Liver (tissue), 9 donors: ENCODE results near the gene IL32. TPM values are rescaled to one million over a fixed set of nuclear protein-coding genes. Genes with fewer than 3 reads are reported as not detected.

Source experiments
- DNase-seq: peaks from one replicate; pipeline ENCODE4 v3.0.0-alpha.2; 2017; ENCODE audit warnings: low spot score
- H3K27ac ChIP-seq, 2 donors: one replicate each; pipeline ENCODE4 v1.7.0; 2013; ENCODE audit warnings: inconsistent platforms in 2 of 2, low read length in 2 of 2, control low read depth in 1 of 2, low read depth in 1 of 2, mild to moderate bottlenecking in 1 of 2
- H3K27me3 ChIP-seq, 4 donors: one replicate each; pipeline versions ENCODE4 v1.6.1 to v1.7.0; 2013; ENCODE audit warnings: low read length in 3 of 4, inconsistent platforms in 1 of 4, mild to moderate bottlenecking in 1 of 4, moderate library complexity in 1 of 4; ENCODE audit not compliant: control insufficient read depth in 4 of 4, insufficient read depth in 4 of 4
- H3K36me3 ChIP-seq, 4 donors: one replicate each; pipeline versions ENCODE4 v1.6.1 to v1.7.0; 2013; ENCODE audit warnings: low read length in 3 of 4, mild to moderate bottlenecking in 3 of 4, low read depth in 1 of 4, moderate library complexity in 1 of 4; ENCODE audit not compliant: control insufficient read depth in 4 of 4, insufficient read depth in 3 of 4
- H3K4me1 ChIP-seq, 4 donors: one replicate each; pipeline versions ENCODE4 v1.6.1 to v1.7.0; 2013; ENCODE audit warnings: low read length in 3 of 4, mild to moderate bottlenecking in 3 of 4, moderate library complexity in 1 of 4; ENCODE audit not compliant: control insufficient read depth in 4 of 4, insufficient read depth in 4 of 4
- H3K4me3 ChIP-seq, 3 donors: one replicate each; pipeline versions ENCODE4 v1.6.1 to v1.7.0; 2013; ENCODE audit warnings: low read length in 3 of 3, control low read depth in 1 of 3, low read depth in 1 of 3, mild to moderate bottlenecking in 1 of 3
- H3K9ac ChIP-seq, 2 donors: one replicate each; pipeline ENCODE4 v1.7.0; 2013; ENCODE audit warnings: low read length in 2 of 2, mild to moderate bottlenecking in 2 of 2, moderate library complexity in 2 of 2, control low read depth in 1 of 2, low read depth in 1 of 2
- H3K9me3 ChIP-seq, 4 donors: one replicate each; pipeline versions ENCODE4 v1.6.1 to v1.7.0; 2013; ENCODE audit warnings: low read length in 3 of 4; ENCODE audit not compliant: control insufficient read depth in 4 of 4
- EGR1 ChIP-seq, 2 donors: IDR thresholded peaks; 2 replicates each; pipeline ENCODE4 v1.6.1; 2016 to 2018; ENCODE audit warnings: antibody characterized with exemption in 2 of 2, low read depth in 2 of 2
- FOXA2 ChIP-seq: IDR thresholded peaks from 2 replicates; pipeline ENCODE4 v1.6.1; 2016; ENCODE audit warnings: antibody characterized with exemption
- GABPA ChIP-seq, 2 donors: IDR thresholded peaks in 1 of 2; conservative IDR thresholded peaks in 1 of 2; 2 replicates each; pipeline ENCODE4 v1.6.1; 2016; ENCODE audit warnings: antibody characterized with exemption in 2 of 2, mild to moderate bottlenecking in 1 of 2, moderate library complexity in 1 of 2
- HNF4A ChIP-seq, 2 donors: conservative IDR thresholded peaks; 2 replicates each; pipeline ENCODE4 v1.6.1; 2016; ENCODE audit warnings: antibody characterized with exemption in 2 of 2, mild to moderate bottlenecking in 2 of 2
- HNF4G ChIP-seq: IDR thresholded peaks from 2 replicates; pipeline ENCODE4 v1.6.1; 2016; ENCODE audit warnings: antibody characterized with exemption
- JUND ChIP-seq, 2 donors: IDR thresholded peaks; 2 replicates each; pipeline ENCODE4 v1.6.1; 2016; ENCODE audit warnings: antibody characterized with exemption in 2 of 2
- NR2F2 ChIP-seq: IDR thresholded peaks from 2 replicates; pipeline ENCODE4 v1.6.1; 2016; ENCODE audit warnings: antibody characterized with exemption
- RAD21 ChIP-seq, 2 donors: IDR thresholded peaks; 2 replicates each; pipeline ENCODE4 v1.6.1; 2016; ENCODE audit warnings: antibody characterized with exemption in 2 of 2, mild to moderate bottlenecking in 2 of 2
- REST ChIP-seq: IDR thresholded peaks from 2 replicates; pipeline ENCODE4 v1.6.1; 2016; ENCODE audit warnings: antibody characterized with exemption, mild to moderate bottlenecking
- RXRA ChIP-seq, 2 donors: IDR thresholded peaks; 2 replicates each; pipeline ENCODE4 v1.6.1; 2017 to 2018; ENCODE audit warnings: antibody characterized with exemption in 2 of 2, mild to moderate bottlenecking in 1 of 2
- SP1 ChIP-seq: IDR thresholded peaks from 2 replicates; pipeline ENCODE4 v1.6.1; 2018; ENCODE audit warnings: antibody characterized with exemption, mild to moderate bottlenecking
- TAF1 ChIP-seq: conservative IDR thresholded peaks from 2 replicates; pipeline ENCODE4 v1.6.1; 2016; ENCODE audit warnings: antibody characterized with exemption, mild to moderate bottlenecking
- YY1 ChIP-seq: IDR thresholded peaks from 2 replicates; pipeline ENCODE4 v1.6.1; 2016; ENCODE audit warnings: antibody characterized with exemption, mild to moderate bottlenecking
- ZBTB33 ChIP-seq: IDR thresholded peaks from 2 replicates; pipeline ENCODE4 v1.6.1; 2016; ENCODE audit warnings: antibody characterized with exemption
- WGBS: extraction: QIAGEN DNeasy Blood & Tissue Kit; methylation state at CpG from one replicate; pipeline ENCODE4 v1.1.7; 2013; 5-methylcytosine and 5-hydroxymethylcytosine counted together
- polyA plus RNA-seq, 2 donors: library from polyadenylated mRNA; stranded (reverse) in 1 of 2; unstranded in 1 of 2; fragments of 200-250 nt in 1 of 2; fragments of >200 nt in 1 of 2; fragmentation: Nextera tagmentation in 1 of 2; extraction: Ambion mirVana in 1 of 2; gene quantifications; one replicate each; pipeline versions ENCODE4 v1.2.1 to v1.2.3, GENCODE V29; 2013 to 2015
- total RNA-seq, 2 donors: library from RNA; depleted of rRNA; stranded (reverse); fragments of >200 nt; gene quantifications; one replicate each; pipeline ENCODE4 v1.2.3, GENCODE V29; 2014
- TF ChIP-seq, protein P1 (sequence below): fragments of 150-350 bp; IDR thresholded peaks from 2 replicates; pipeline ENCODE4 v1.5.1; 2017; ENCODE audit warnings: improper control_type of control experiment, low read depth, low read length; ENCODE audit not compliant: missing input control
- TF ChIP-seq, protein P2 (sequence below): IDR thresholded peaks from 2 replicates; pipeline ENCODE4 v1.6.1; 2016; ENCODE audit warnings: antibody characterized with exemption
- TF ChIP-seq, protein P3 (sequence below): IDR thresholded peaks from 2 replicates; pipeline ENCODE4 v1.6.1; 2016; ENCODE audit warnings: antibody characterized with exemption
- donor health status: healthy.
- donor health status: healthy.
- donor health status: healthy.
- donor health status: healthy.
- donor health status: healthy.

IL32 gene
- total and polyA plus RNA-seq, 4 donors = 8.6 to 328 (median 196) TPM

- TF ChIP-seq EGR1 (IDR thresholded peaks at IDR 0.05; ENCODE audit: low read depth in 2 of 2) = no peak
Observed at GRCh38 chr16:3106205-3106928, 40.9 kb downstream of the IL32 start (continued).

DNA sequence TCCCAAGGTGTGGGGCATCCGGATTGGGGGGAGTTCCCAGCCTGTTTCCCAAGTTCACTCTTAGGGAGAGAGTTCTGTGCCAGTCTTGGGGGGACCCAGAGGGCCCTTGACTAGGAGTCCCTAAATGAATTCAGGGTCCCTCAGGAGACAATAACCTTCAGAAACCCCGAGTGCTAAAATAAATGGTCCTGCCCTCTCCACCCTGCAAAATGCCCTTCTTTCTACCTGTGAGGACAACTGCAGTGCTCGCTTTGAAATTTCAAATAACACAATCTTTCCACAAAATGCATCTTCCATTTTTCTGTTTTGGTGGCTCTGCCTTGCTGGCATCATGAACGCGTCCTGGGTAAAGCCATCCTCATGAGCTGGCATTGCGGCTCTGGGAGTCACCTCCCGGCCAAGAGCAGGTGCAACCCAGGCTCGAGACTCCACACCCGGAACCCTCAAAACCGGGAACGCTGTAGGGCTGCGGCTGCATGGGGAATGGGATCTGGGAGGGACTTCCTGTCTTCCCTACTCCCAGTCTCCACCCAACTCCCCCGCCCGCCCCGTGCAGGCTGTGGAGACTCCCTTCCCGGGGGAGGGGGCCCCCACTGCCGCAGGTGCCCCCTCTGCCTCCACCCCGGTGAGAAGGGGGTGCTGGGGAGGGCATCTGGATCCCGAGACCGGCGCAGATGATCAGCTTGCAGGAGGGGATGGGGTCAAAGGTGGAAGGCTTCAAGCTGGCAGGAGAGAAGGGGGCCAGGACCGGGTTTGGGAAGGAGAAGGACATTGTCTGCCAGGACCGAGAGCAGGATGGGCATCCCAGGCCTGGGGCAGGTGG is 46.8 kb downstream of the IL32 start, which contains the start of gene ZNF205:
Gene ZNF205 (plus strand): TSS at position 529 of the 823 bp plus-strand sequence. CDS start 845 bp downstream, outside the sequence.
- H3K27ac ChIP-seq = peak within 1 kb of the TSS; percentile 25 to 31

GRCh38 chr16:3112881-3113574 is 47.6 kb downstream of the IL32 start:
- H3K27ac ChIP-seq = peak overlapping the region; percentile 25 to 31
- DNase-seq = no peak
- 31% methylated on average over 19 of the region's 19 CpGs for WGBS
- peak overlapping the region; percentile 8 to 96 for H3K9ac ChIP-seq
- H3K36me3 ChIP-seq = peaks cover 0 to 7% (median 3%) of the 10 kb centered on the region in 4 donors
- TF ChIP-seq HNF4A (conservative IDR thresholded peaks at IDR 0.05) = no peak
- no peak for TF ChIP-seq HNF4G
- TF ChIP-seq NR2F2 = no peak
- no peak for TF ChIP-seq ZBTB33
- no peak for TF ChIP-seq GABPA (IDR thresholded peaks at IDR 0.05 in 1 of 2, conservative IDR thresholded peaks at IDR 0.05 in 1 of 2)
- TF ChIP-seq, protein P1, sequence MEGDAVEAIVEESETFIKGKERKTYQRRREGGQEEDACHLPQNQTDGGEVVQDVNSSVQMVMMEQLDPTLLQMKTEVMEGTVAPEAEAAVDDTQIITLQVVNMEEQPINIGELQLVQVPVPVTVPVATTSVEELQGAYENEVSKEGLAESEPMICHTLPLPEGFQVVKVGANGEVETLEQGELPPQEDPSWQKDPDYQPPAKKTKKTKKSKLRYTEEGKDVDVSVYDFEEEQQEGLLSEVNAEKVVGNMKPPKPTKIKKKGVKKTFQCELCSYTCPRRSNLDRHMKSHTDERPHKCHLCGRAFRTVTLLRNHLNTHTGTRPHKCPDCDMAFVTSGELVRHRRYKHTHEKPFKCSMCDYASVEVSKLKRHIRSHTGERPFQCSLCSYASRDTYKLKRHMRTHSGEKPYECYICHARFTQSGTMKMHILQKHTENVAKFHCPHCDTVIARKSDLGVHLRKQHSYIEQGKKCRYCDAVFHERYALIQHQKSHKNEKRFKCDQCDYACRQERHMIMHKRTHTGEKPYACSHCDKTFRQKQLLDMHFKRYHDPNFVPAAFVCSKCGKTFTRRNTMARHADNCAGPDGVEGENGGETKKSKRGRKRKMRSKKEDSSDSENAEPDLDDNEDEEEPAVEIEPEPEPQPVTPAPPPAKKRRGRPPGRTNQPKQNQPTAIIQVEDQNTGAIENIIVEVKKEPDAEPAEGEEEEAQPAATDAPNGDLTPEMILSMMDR = no peak
- TF ChIP-seq, protein P2, sequence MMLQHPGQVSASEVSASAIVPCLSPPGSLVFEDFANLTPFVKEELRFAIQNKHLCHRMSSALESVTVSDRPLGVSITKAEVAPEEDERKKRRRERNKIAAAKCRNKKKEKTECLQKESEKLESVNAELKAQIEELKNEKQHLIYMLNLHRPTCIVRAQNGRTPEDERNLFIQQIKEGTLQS = no peak
- TF ChIP-seq, protein P3, sequence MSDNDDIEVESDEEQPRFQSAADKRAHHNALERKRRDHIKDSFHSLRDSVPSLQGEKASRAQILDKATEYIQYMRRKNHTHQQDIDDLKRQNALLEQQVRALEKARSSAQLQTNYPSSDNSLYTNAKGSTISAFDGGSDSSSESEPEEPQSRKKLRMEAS = no peak
- TF ChIP-seq REST = no peak
- no peak for TF ChIP-seq JUND (IDR thresholded peaks at IDR 0.05)
- no peak for TF ChIP-seq YY1
- no peak for TF ChIP-seq TAF1
- TF ChIP-seq SP1 = no peak
- no peak for TF ChIP-seq FOXA2
- no peak for TF ChIP-seq EGR1 (IDR thresholded peaks at IDR 0.05; ENCODE audit: low read depth in 2 of 2)
- TF ChIP-seq RXRA (IDR thresholded peaks at IDR 0.05) = no peak
- no peaks in the 10 kb centered on the region for H3K9me3 ChIP-seq
- no peaks in the 10 kb centered on the region for H3K27me3 ChIP-seq
- peak overlapping the region; percentile 69 to 85 (median 83) for H3K4me3 ChIP-seq
- peaks cover 0 to 26% (median 18%) of the 10 kb centered on the region in 4 donors for H3K4me1 ChIP-seq

More for the DNA sequence above, 46.8 kb downstream of the IL32 start, which contains the start of gene ZNF205:
- 16% methylated on average over 23 of the region's 23 CpGs for WGBS
- peak; percentile 70 for DNase-seq
- H3K9me3 ChIP-seq = no peaks in the 10 kb centered on the region
- TF ChIP-seq, protein P3 = no peak
- TF ChIP-seq GABPA (IDR thresholded peaks at IDR 0.05 in 1 of 2, conservative IDR thresholded peaks at IDR 0.05 in 1 of 2) (peak; percentile 90 to 96), HNF4A (conservative IDR thresholded peaks at IDR 0.05) (no peak), NR2F2 (peak; percentile 26), TAF1 (no peak), EGR1 (IDR thresholded peaks at IDR 0.05; ENCODE audit: low read depth in 2 of 2) (peak in 1 of 2 donors; percentile 34), RAD21 (IDR thresholded peaks at IDR 0.05) (peak in 1 of 2 donors; percentile 59)
- no peaks in the 10 kb centered on the region for H3K27me3 ChIP-seq
- H3K4me1 ChIP-seq = peaks cover 0 to 27% (median 19%) of the 10 kb centered on the region in 4 donors
- H3K4me3 ChIP-seq = peak within 1 kb of the TSS; percentile 69 to 85 (median 83)
- peaks cover 0 to 7% (median 3%) of the 10 kb centered on the region in 4 donors for H3K36me3 ChIP-seq
- H3K9ac ChIP-seq = peak within 1 kb of the TSS; percentile 8 to 96
